HCT116 (cell line): ENCODE results near the gene CAPG. TPM values are rescaled to one million over a fixed set of nuclear protein-coding genes. Genes with fewer than 3 reads are reported as not detected.

Source experiments
- ATAC-seq: fragments of 200-7000 bp; cut with Tn5 transposase; 2 replicates; pipeline ENCODE4 v1.9.1; 2020; ENCODE audit warnings: mild to moderate bottlenecking, moderate library complexity
- BruUV-seq: library from RNA; stranded (reverse); fragments of 400-500 nt; replicated peaks from 2 replicates; lab custom pipeline; 2021; lab: Mats Ljungman, UMichigan
- CTCF ChIA-PET: fragments of 300-600 bp; sonication (Branson Sonifier 250); formaldehyde crosslinking; loops from one replicate; lab custom pipeline; 2021; ENCODE audit warnings: antibody characterized with exemption; lab: Charles Lee
- POLR2A ChIA-PET: fragments of 300-600, 350-600 bp; sonication (Branson Sonifier 250); formaldehyde crosslinking; loops from one replicate; lab custom pipeline; 2021; ENCODE audit warnings: antibody characterized with exemption; lab: Charles Lee
- RAD21 ChIA-PET, 2 experiments: fragments of 300-600 bp; sonication (Branson Sonifier 250); formaldehyde crosslinking; loops; one replicate each; lab custom pipeline; 2023; ENCODE audit warnings: low total read pairs in 2 of 2; ENCODE audit not compliant: uncharacterized antibody in 2 of 2, unreplicated experiment in 2 of 2, low non-redundant PET in 1 of 2; lab: Charles Lee
- DNase-seq: peaks from one replicate; pipeline ENCODE4 v3.0.0-alpha.2; 2010; ENCODE audit warnings: low read depth, low spot score
- H2AFZ ChIP-seq: fragments of 200-600 bp; shearing (Covaris generic), sonication (generic); 2 replicates; pipeline ENCODE4 v1.6.1; 2017; ENCODE audit warnings: low read depth, mixed run types, mixed read lengths, antibody characterized with exemption, low read length; ENCODE audit not compliant: poor library complexity, severe bottlenecking
- H3K27ac ChIP-seq: 2 replicates; pipeline ENCODE4 v1.5.1; 2012; ENCODE audit warnings: low read depth, low read length
- H3K27me3 ChIP-seq: fragments of 200-600 bp; sonication (generic); 2 replicates; pipeline ENCODE4 v1.6.1; 2016; ENCODE audit warnings: mixed run types, low read length, mixed read lengths; ENCODE audit not compliant: insufficient read depth
- H3K36me3 ChIP-seq, 2 experiments: fragments of 200-500 bp in 1 of 2; fragments of 200-600 bp in 1 of 2; sonication (Bioruptor generic) in 1 of 2; sonication (generic) in 1 of 2; 2 replicates each; pipeline versions ENCODE4 v1.5.1 to v1.6.1; 2014 to 2016; ENCODE audit warnings: low read length in 2 of 2, inconsistent platforms in 1 of 2, mixed read lengths in 1 of 2, mixed run types in 1 of 2; ENCODE audit not compliant: insufficient read depth in 2 of 2, control insufficient read depth in 1 of 2
- H3K4me1 ChIP-seq, 2 experiments: fragments of 200-600 bp in 1 of 2; sonication (generic) in 1 of 2; 2 replicates each; pipeline versions ENCODE4 v1.5.1 to v1.6.1; 2012 to 2017; ENCODE audit warnings: low read length in 2 of 2, inconsistent platforms in 1 of 2, mild to moderate bottlenecking in 1 of 2, mixed read lengths in 1 of 2, mixed run types in 1 of 2, moderate library complexity in 1 of 2; ENCODE audit not compliant: insufficient read depth in 2 of 2, control insufficient read depth in 1 of 2
- H3K4me2 ChIP-seq: fragments of 200-600 bp; sonication (generic); 2 replicates; pipeline ENCODE4 v1.6.1; 2017; ENCODE audit warnings: mixed run types, low read length, mixed read lengths
- H3K4me3 ChIP-seq, 2 experiments: fragments of 200-600 bp in 1 of 2; sonication (generic) in 1 of 2; replicated peaks in 1 of 2; 2 replicates each; pipeline ENCODE4 v1.5.1; 2011 to 2016; ENCODE audit warnings: low read length in 2 of 2, control low read depth in 1 of 2, low read depth in 1 of 2, mild to moderate bottlenecking in 1 of 2, mixed read lengths in 1 of 2, mixed run types in 1 of 2
- H3K79me2 ChIP-seq: fragments of 200-600 bp; sonication (generic); 2 replicates; pipeline ENCODE4 v1.6.1; 2017; ENCODE audit warnings: mild to moderate bottlenecking, mixed run types, low read length, moderate library complexity, mixed read lengths; ENCODE audit not compliant: insufficient read depth
- H3K9ac ChIP-seq: fragments of 200-600 bp; sonication (generic); 2 replicates; pipeline ENCODE4 v1.6.1; 2016; ENCODE audit warnings: low read length, mixed read lengths
- H3K9me2 ChIP-seq: fragments of 200-600 bp; sonication (generic), shearing (Covaris generic); 2 replicates; pipeline ENCODE4 v1.6.1; 2017; ENCODE audit warnings: mixed run types, mild to moderate bottlenecking, moderate library complexity; ENCODE audit not compliant: insufficient read depth
- H3K9me3 ChIP-seq, 2 experiments: fragments of 200-500 bp in 1 of 2; fragments of 200-600 bp in 1 of 2; sonication (Bioruptor generic) in 1 of 2; sonication (generic) in 1 of 2; 2 replicates each; pipeline ENCODE4 v1.6.1; 2014 to 2017; ENCODE audit warnings: low read length in 2 of 2, mixed read lengths in 2 of 2, inconsistent platforms in 1 of 2, low read depth in 1 of 2, mild to moderate bottlenecking in 1 of 2, mixed run types in 1 of 2, moderate library complexity in 1 of 2; ENCODE audit not compliant: control insufficient read depth in 1 of 2, insufficient read depth in 1 of 2
- H4K20me1 ChIP-seq: fragments of 200-600 bp; sonication (generic), shearing (Covaris generic); 2 replicates; pipeline ENCODE4 v1.6.1; 2017; ENCODE audit warnings: mixed run types, mild to moderate bottlenecking, moderate library complexity; ENCODE audit not compliant: insufficient read depth
- CBX3 ChIP-seq: IDR thresholded peaks from 2 replicates; pipeline ENCODE4 v1.6.1; 2012; ENCODE audit warnings: low read depth
- CEBPB ChIP-seq: IDR thresholded peaks from 2 replicates; pipeline ENCODE4 v1.6.1; 2012; ENCODE audit warnings: low read depth
- ELF1 ChIP-seq: IDR thresholded peaks from 2 replicates; pipeline ENCODE4 v1.6.1; 2012; ENCODE audit warnings: low read depth, borderline replicate concordance
- EZH2 ChIP-seq: fragments of 200-600 bp; sonication (generic); IDR thresholded peaks from 2 replicates; pipeline ENCODE4 v1.6.1; 2017; ENCODE audit warnings: antibody characterized with exemption, mixed run types
- EZH2phosphoT487 ChIP-seq: fragments of 200-600 bp; IDR thresholded peaks from 2 replicates; pipeline ENCODE4 v1.6.1; 2018; ENCODE audit warnings: antibody characterized with exemption, borderline replicate concordance
- FOSL1 ChIP-seq: IDR thresholded peaks from 2 replicates; pipeline ENCODE4 v1.6.1; 2012; ENCODE audit warnings: low read depth
- JUND ChIP-seq: IDR thresholded peaks from 2 replicates; pipeline ENCODE4 v1.6.1; 2012
- POLR2A ChIP-seq: IDR thresholded peaks from 2 replicates; pipeline ENCODE4 v1.7.0; 2011; ENCODE audit warnings: borderline replicate concordance; ENCODE audit not compliant: insufficient read depth, insufficient read length; ENCODE audit errors: extremely low read depth
- POLR2AphosphoS5 ChIP-seq: IDR thresholded peaks from 2 replicates; pipeline ENCODE4 v1.6.1; 2011; ENCODE audit warnings: mild to moderate bottlenecking, low read depth, low read length, moderate library complexity
- RAD21 ChIP-seq: IDR thresholded peaks from 2 replicates; pipeline ENCODE4 v1.6.1; 2012; ENCODE audit warnings: low read depth, mild to moderate bottlenecking
- SIN3A ChIP-seq: IDR thresholded peaks from 2 replicates; pipeline ENCODE4 v1.6.1; 2012; ENCODE audit warnings: low read depth
- SRF ChIP-seq: IDR thresholded peaks from 2 replicates; pipeline ENCODE4 v1.6.1; 2012; ENCODE audit warnings: low read depth
- TCF7L2 ChIP-seq: IDR thresholded peaks from 2 replicates; pipeline ENCODE4 v1.7.0; 2011; ENCODE audit warnings: borderline replicate concordance, inconsistent platforms; ENCODE audit not compliant: insufficient read depth, insufficient read length; ENCODE audit errors: extremely low read depth
- YY1 ChIP-seq: IDR thresholded peaks from 2 replicates; pipeline ENCODE4 v1.6.1; 2011; ENCODE audit warnings: low read length, low read depth, moderate library complexity, mild to moderate bottlenecking; ENCODE audit not compliant: insufficient replicate concordance; ENCODE audit errors: extremely low read depth
- intact Hi-C: fragments of 100-400 bp; cut with micrococcal nuclease; formaldehyde crosslinking; loops from 2 replicates; pipeline ENCODE4 v1.10.0; 2022
- total RNA-seq: library from RNA; stranded (reverse); gene quantifications from one replicate; pipeline ENCODE4 v1.2.1, GENCODE V29; 2021; ENCODE audit not compliant: unreplicated experiment
- TF ChIP-seq, protein P1 (sequence below), 3 experiments: fragments of 200-600 bp in 1 of 3; sonication (generic) in 1 of 3; IDR thresholded peaks in 2 of 3; conservative IDR thresholded peaks in 1 of 3; 2 replicates each; pipeline ENCODE4 v1.5.1; 2012 to 2017; ENCODE audit warnings: low read depth in 2 of 3, low read length in 2 of 3, antibody characterized with exemption in 1 of 3, borderline replicate concordance in 1 of 3, control low read depth in 1 of 3, mild to moderate bottlenecking in 1 of 3, mixed read lengths in 1 of 3, mixed run types in 1 of 3, moderate library complexity in 1 of 3; ENCODE audit not compliant: insufficient read depth in 1 of 3
- TF ChIP-seq, protein P2 (sequence below): IDR thresholded peaks from 2 replicates; pipeline ENCODE4 v1.6.1; 2011; ENCODE audit warnings: mild to moderate bottlenecking, low read length, moderate library complexity; ENCODE audit not compliant: insufficient replicate concordance; ENCODE audit errors: extremely low read depth
- TF ChIP-seq, protein P3 (sequence below): IDR thresholded peaks from 2 replicates; pipeline ENCODE4 v1.6.1; 2012
- TF ChIP-seq, protein P4 (sequence below): IDR thresholded peaks from 2 replicates; pipeline ENCODE4 v1.6.1; 2012

CAPG gene
- total RNA-seq, 1 experiment from 2014 or later, result 223 TPM

DNA sequence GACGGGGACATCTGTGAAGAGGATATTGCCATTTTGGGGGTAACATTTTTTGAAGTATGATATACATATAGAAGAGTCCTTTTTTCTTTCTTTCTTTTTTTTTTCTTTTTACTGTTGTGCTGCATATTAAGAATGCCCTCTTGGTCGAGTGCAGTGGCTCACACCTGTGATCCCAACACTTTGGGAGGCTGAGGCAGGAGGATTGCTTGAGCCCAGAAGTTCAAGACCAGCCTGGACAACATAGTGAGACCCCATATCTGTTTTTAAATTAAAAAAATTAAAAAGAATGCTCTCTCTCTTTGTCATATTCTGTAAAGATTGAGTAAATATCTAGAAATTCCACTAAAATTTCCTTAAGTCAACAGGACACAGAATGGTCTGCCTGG, 11.9 kb upstream of the CAPG start:
- ATAC-seq (no peak), DNase-seq (no peak)
- TF ChIP-seq SIN3A (no peak), CBX3 (no peak), YY1 (no peak), CEBPB (no peak), SRF (no peak), JUND (no peak), ELF1 (no peak), POLR2A (no peak), FOSL1 (no peak), EZH2phosphoT487 (no peak), TCF7L2 (no peak), RAD21 (no peak), EZH2 (no peak), POLR2AphosphoS5 (no peak)
- TF ChIP-seq, protein P1, sequence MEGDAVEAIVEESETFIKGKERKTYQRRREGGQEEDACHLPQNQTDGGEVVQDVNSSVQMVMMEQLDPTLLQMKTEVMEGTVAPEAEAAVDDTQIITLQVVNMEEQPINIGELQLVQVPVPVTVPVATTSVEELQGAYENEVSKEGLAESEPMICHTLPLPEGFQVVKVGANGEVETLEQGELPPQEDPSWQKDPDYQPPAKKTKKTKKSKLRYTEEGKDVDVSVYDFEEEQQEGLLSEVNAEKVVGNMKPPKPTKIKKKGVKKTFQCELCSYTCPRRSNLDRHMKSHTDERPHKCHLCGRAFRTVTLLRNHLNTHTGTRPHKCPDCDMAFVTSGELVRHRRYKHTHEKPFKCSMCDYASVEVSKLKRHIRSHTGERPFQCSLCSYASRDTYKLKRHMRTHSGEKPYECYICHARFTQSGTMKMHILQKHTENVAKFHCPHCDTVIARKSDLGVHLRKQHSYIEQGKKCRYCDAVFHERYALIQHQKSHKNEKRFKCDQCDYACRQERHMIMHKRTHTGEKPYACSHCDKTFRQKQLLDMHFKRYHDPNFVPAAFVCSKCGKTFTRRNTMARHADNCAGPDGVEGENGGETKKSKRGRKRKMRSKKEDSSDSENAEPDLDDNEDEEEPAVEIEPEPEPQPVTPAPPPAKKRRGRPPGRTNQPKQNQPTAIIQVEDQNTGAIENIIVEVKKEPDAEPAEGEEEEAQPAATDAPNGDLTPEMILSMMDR (IDR thresholded peaks at IDR 0.05 in 2 of 3, conservative IDR thresholded peaks at IDR 0.05 in 1 of 3; ENCODE audit: borderline replicate concordance in 1 of 3, insufficient read depth in 1 of 3, low read depth in 2 of 3, low read length in 2 of 3), result no peak
- TF ChIP-seq, protein P2, sequence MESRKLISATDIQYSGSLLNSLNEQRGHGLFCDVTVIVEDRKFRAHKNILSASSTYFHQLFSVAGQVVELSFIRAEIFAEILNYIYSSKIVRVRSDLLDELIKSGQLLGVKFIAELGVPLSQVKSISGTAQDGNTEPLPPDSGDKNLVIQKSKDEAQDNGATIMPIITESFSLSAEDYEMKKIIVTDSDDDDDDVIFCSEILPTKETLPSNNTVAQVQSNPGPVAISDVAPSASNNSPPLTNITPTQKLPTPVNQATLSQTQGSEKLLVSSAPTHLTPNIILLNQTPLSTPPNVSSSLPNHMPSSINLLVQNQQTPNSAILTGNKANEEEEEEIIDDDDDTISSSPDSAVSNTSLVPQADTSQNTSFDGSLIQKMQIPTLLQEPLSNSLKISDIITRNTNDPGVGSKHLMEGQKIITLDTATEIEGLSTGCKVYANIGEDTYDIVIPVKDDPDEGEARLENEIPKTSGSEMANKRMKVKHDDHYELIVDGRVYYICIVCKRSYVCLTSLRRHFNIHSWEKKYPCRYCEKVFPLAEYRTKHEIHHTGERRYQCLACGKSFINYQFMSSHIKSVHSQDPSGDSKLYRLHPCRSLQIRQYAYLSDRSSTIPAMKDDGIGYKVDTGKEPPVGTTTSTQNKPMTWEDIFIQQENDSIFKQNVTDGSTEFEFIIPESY, result no peak
- TF ChIP-seq, protein P3, sequence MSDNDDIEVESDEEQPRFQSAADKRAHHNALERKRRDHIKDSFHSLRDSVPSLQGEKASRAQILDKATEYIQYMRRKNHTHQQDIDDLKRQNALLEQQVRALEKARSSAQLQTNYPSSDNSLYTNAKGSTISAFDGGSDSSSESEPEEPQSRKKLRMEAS, result no peak
- TF ChIP-seq, protein P4, sequence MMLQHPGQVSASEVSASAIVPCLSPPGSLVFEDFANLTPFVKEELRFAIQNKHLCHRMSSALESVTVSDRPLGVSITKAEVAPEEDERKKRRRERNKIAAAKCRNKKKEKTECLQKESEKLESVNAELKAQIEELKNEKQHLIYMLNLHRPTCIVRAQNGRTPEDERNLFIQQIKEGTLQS, result no peak
- H3K9ac ChIP-seq, result no peak overlapping the region
- no peaks in the 10 kb centered on the region for H3K79me2 ChIP-seq
- H3K27ac ChIP-seq, result no peak overlapping the region; the same call in 1 of the 2 replicates
- no peaks in the 10 kb centered on the region for H3K9me3 ChIP-seq
- no peaks in the 10 kb centered on the region for H3K36me3 ChIP-seq
- no TSS peak for BruUV-seq
- POLR2A ChIA-PET, result interaction anchor here (15.9 kb wide), 1 partner anchor 124 kb away, joined by 236 read pairs; the partner anchor contains the start of gene MAT2A
- H2AFZ ChIP-seq, result no peak overlapping the region
- intact Hi-C loops, result no loop called here
- H3K4me3 ChIP-seq, result no peak overlapping the region
- no peaks in the 10 kb centered on the region for H4K20me1 ChIP-seq
- RAD21 ChIA-PET, result interaction anchor here (1.1 to 4.0 kb wide), 3 partner anchors 124 to 130 kb away, joined by 3 to 25 read pairs (median 25); no protein-coding TSS in a partner anchor
- H3K9me2 ChIP-seq, result no peaks in the 10 kb centered on the region
- H3K4me2 ChIP-seq, result no peak overlapping the region
- peaks cover 35 to 43% of the 10 kb centered on the region in 2 experiments; a peak in 3 of 4 replicates for H3K4me1 ChIP-seq
- CTCF ChIA-PET, result interaction anchor here (0.8 to 4.8 kb wide), 3 partner anchors 67 to 128 kb away, joined by 4 to 118 read pairs (median 17); partner anchors contain the start of genes ELMOD3 and MAT2A
- no peaks in the 10 kb centered on the region for H3K27me3 ChIP-seq
